Measurements from ENCODE around the gene NT5DC4.
A peak's percentile ranks its signal among the peaks of the same experiment; 100 is the strongest.

The NT5DC4 gene

GRCh38 chr2:112723547-112723940 is 2.7 kb downstream of the NT5DC4 start:
- DNase-seq (ENCODE audit: low spot score): no peak

GRCh38 chr2:112723995-112724394 is 3.2 kb downstream of the NT5DC4 start:
- no peak for DNase-seq (ENCODE audit: low spot score)

- DNase-seq (ENCODE audit: low spot score): no peak
These were observed 4.0 kb downstream of the NT5DC4 start for GRCh38 chr2:112724591-112725525.

- DNase-seq (ENCODE audit: low spot score): no peak
These were observed 5.0 kb downstream of the NT5DC4 start for GRCh38 chr2:112725545-112726457.

GRCh38 chr2:112726487-112727190 is 5.8 kb downstream of the NT5DC4 start:
- peak; percentile 94 for DNase-seq (ENCODE audit: low spot score)

- DNase-seq (ENCODE audit: low spot score): no peak
These were observed 6.6 kb downstream of the NT5DC4 start for GRCh38 chr2:112727276-112728028.

GRCh38 chr2:112728029-112728362 is 7.2 kb downstream of the NT5DC4 start:
- DNase-seq (ENCODE audit: low spot score): no peak

- DNase-seq (ENCODE audit: low spot score): no peak
These were observed 7.8 kb downstream of the NT5DC4 start for GRCh38 chr2:112728378-112729175.

- no peak for DNase-seq (ENCODE audit: low spot score)
These were observed 9.4 kb downstream of the NT5DC4 start for GRCh38 chr2:112730216-112730615.

GRCh38 chr2:112730791-112731190 is 10.0 kb downstream of the NT5DC4 start:
- DNase-seq (ENCODE audit: low spot score): no peak

GRCh38 chr2:112731479-112731878 is 10.7 kb downstream of the NT5DC4 start:
- DNase-seq (ENCODE audit: low spot score): no peak

- no peak for DNase-seq (ENCODE audit: low spot score)
These were observed 12.6 kb downstream of the NT5DC4 start for GRCh38 chr2:112733456-112733855.

- DNase-seq (ENCODE audit: low spot score): no peak
These were observed 13.1 kb downstream of the NT5DC4 start for GRCh38 chr2:112733871-112734270.

- no peak for DNase-seq (ENCODE audit: low spot score)
These were observed 16.9 kb downstream of the NT5DC4 start for GRCh38 chr2:112737542-112738232.

- no peak for DNase-seq (ENCODE audit: low spot score)
These were observed 19.7 kb downstream of the NT5DC4 start for GRCh38 chr2:112740527-112740926.

- DNase-seq (ENCODE audit: low spot score): peak; percentile 83
These were observed 29.1 kb downstream of the NT5DC4 start for GRCh38 chr2:112749755-112750559.

GRCh38 chr2:112750560-112750843 is 29.7 kb downstream of the NT5DC4 start:
- no peak for DNase-seq (ENCODE audit: low spot score)

- no peak for DNase-seq (ENCODE audit: low spot score)
These were observed 30.8 kb downstream of the NT5DC4 start for GRCh38 chr2:112751451-112752197.

- DNase-seq (ENCODE audit: low spot score): no peak
These were observed 31.8 kb downstream of the NT5DC4 start for GRCh38 chr2:112752667-112753066.
